HepG2 (cell line): ENCODE data around the gene PPM1K. TPM values are rescaled to one million over a fixed set of nuclear protein-coding genes. Genes with fewer than 3 reads are reported as not detected.

Experiments used
- CHD2 ChIP-seq: IDR thresholded peaks from 2 replicates; pipeline ENCODE4 v1.6.1; 2011; ENCODE audit warnings: low read depth, low read length, improper control_type of control experiment
- GABPA ChIP-seq, 2 experiments: IDR thresholded peaks; 2 replicates each; pipeline ENCODE4 v1.6.1; 2011 to 2016; ENCODE audit warnings: low read depth in 2 of 2, low read length in 1 of 2, missing biosample characterization in 1 of 2, missing genetic modification characterization in 1 of 2
- MIER2 ChIP-seq: IDR thresholded peaks from 2 replicates; pipeline ENCODE4 v1.6.1; 2016; ENCODE audit warnings: missing biosample characterization, missing genetic modification reagents
- NFYB ChIP-seq: sonication (generic); formaldehyde crosslinking; IDR thresholded peaks from 2 replicates; pipeline ENCODE4 v1.4.0; 2020; ENCODE audit warnings: missing genetic modification reagents
- SP2 ChIP-seq: sonication (generic); formaldehyde crosslinking; IDR thresholded peaks from 2 replicates; pipeline ENCODE4 v1.5.1; 2020; ENCODE audit warnings: mild to moderate bottlenecking, missing genetic modification reagents
- ZBTB10 ChIP-seq: sonication (generic); formaldehyde crosslinking; IDR thresholded peaks from 2 replicates; pipeline ENCODE4 v1.4.0; 2020; ENCODE audit warnings: missing genetic modification reagents, borderline replicate concordance
- ZBTB14 ChIP-seq: sonication (generic); formaldehyde crosslinking; IDR thresholded peaks from 2 replicates; pipeline ENCODE4 v1.4.0; 2020; ENCODE audit warnings: missing genetic modification reagents
- ZFP36L1 ChIP-seq: sonication (generic); formaldehyde crosslinking; IDR thresholded peaks from 2 replicates; pipeline ENCODE4 v1.8.0; 2022; ENCODE audit warnings: mild to moderate bottlenecking, missing genetic modification reagents, moderate library complexity
- ZIK1 ChIP-seq: sonication (generic); formaldehyde crosslinking; IDR thresholded peaks from 2 replicates; pipeline ENCODE4 v1.5.0; 2020; ENCODE audit warnings: mild to moderate bottlenecking, low read depth, missing genetic modification reagents, borderline replicate concordance
- polyA plus RNA-seq, 8 experiments: library from polyadenylated mRNA; depleted of rRNA in 3 of 8; stranded (reverse) in 7 of 8; unstranded in 1 of 8; fragments of >200 nt; fragmentation: Illumina TruSeq in 4 of 8; extraction: Trizol in 4 of 8; gene quantifications; 2 replicates each; pipeline versions ENCODE4 v1.2.1 to v1.2.3, GENCODE V29; 2011 to 2016; ENCODE audit warnings: low read depth in 4 of 8, missing spikeins in 1 of 8, mixed read lengths in 1 of 8; ENCODE audit not compliant: insufficient read depth in 1 of 8
- total RNA-seq, 5 experiments: library from RNA; depleted of rRNA; stranded (reverse); fragments of >200 nt; fragmentation: Illumina TruSeq; extraction: Trizol; gene quantifications; 2 replicates each; pipeline ENCODE4 v1.2.3, GENCODE V29; 2016; ENCODE audit warnings: low read depth in 1 of 5
- TF ChIP-seq, protein P1 (sequence below): sonication (generic); formaldehyde crosslinking; IDR thresholded peaks from 2 replicates; pipeline ENCODE4 v1.5.1; 2020; ENCODE audit warnings: missing genetic modification reagents, mild to moderate bottlenecking, borderline replicate concordance

PPM1K gene
- total and polyA plus RNA-seq, 2 of the 13 experiments (the other 11 are each of a cell fraction or from before 2014, with no cell fraction given), result 11.9 to 17.8 TPM

DNA sequence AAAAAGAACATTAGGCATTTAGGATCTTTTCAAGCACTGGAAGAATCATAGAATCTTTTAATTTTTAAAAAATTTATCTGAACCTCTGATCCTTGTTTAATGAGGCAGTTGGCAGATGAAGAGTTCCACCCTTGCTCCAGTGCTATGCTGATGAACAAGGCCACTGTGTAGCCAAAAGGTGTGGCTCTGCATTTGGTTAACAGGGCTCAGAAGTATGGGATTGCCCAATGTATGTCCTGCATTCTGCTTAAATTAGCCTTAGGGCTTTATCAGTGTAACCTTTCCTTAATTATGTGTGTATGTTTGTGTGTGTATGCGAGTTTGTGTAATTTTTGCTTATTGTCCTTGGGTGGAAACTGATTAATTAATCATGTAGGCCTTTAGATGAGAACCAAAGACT lies 43.3 kb upstream of the PPM1K start (continued):
- TF ChIP-seq MIER2 (CRISPR knock-in tag), result no peak
- TF ChIP-seq ZBTB10 (CRISPR knock-in tag), result no peak
- no peak for TF ChIP-seq GABPA (IDR thresholded peaks at IDR 0.05; ENCODE audit: low read depth, low read length)
- no peak for TF ChIP-seq GABPA (CRISPR knock-in tag; IDR thresholded peaks at IDR 0.05; ENCODE audit: low read depth)
- TF ChIP-seq, protein P1, sequence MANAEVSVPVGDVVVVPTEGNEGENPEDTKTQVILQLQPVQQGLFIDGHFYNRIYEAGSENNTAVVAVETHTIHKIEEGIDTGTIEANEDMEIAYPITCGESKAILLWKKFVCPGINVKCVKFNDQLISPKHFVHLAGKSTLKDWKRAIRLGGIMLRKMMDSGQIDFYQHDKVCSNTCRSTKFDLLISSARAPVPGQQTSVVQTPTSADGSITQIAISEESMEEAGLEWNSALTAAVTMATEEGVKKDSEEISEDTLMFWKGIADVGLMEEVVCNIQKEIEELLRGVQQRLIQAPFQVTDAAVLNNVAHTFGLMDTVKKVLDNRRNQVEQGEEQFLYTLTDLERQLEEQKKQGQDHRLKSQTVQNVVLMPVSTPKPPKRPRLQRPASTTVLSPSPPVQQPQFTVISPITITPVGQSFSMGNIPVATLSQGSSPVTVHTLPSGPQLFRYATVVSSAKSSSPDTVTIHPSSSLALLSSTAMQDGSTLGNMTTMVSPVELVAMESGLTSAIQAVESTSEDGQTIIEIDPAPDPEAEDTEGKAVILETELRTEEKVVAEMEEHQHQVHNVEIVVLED (CRISPR knock-in tag), result no peak
- no peak for TF ChIP-seq CHD2
- TF ChIP-seq ZBTB14 (CRISPR knock-in tag), result no peak
- no peak for TF ChIP-seq ZFP36L1 (CRISPR knock-in tag)
- no peak for TF ChIP-seq NFYB (CRISPR knock-in tag)
- no peak for TF ChIP-seq ZIK1 (CRISPR knock-in tag)
- TF ChIP-seq SP2 (CRISPR knock-in tag), result no peak
